Lower leg skin (tissue), 3 donors: Measurements from ENCODE around the gene THAP4.

ENCODE experiments used
- POLR2A ChIP-seq, 2 donors: fragments of 450-650 bp; IDR thresholded peaks; one replicate each; pipeline ENCODE4 v1.6.1; 2016 to 2017; ENCODE audit warnings: antibody characterized with exemption in 2 of 2, mild to moderate bottlenecking in 1 of 2, moderate library complexity in 1 of 2
- TF ChIP-seq, protein P1 (sequence below), 3 donors: fragments of 450-650 bp; IDR thresholded peaks; one replicate each; pipeline ENCODE4 v1.5.1; 2016; ENCODE audit warnings: antibody characterized with exemption in 3 of 3, mild to moderate bottlenecking in 3 of 3, moderate library complexity in 2 of 3

DNA sequence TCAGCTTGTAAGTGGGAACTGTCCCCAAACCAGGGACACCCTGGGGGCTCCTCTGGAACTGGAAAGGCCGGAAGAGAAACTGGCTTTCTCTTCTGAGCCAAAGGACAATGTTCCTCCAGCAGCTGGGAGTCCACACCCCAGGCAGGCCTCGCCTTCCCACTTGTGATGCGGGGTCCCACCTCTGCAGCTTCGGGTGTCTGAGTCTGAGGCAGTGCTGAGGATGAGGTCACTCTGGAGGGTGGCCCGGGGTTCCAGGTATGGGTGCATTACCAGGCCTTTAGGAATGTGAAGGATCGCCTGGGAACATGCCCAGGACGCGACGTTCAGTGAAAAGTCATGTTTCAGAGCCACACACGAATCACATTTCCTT lies 96.6 kb downstream of the THAP4 start:
- TF ChIP-seq, protein P1, sequence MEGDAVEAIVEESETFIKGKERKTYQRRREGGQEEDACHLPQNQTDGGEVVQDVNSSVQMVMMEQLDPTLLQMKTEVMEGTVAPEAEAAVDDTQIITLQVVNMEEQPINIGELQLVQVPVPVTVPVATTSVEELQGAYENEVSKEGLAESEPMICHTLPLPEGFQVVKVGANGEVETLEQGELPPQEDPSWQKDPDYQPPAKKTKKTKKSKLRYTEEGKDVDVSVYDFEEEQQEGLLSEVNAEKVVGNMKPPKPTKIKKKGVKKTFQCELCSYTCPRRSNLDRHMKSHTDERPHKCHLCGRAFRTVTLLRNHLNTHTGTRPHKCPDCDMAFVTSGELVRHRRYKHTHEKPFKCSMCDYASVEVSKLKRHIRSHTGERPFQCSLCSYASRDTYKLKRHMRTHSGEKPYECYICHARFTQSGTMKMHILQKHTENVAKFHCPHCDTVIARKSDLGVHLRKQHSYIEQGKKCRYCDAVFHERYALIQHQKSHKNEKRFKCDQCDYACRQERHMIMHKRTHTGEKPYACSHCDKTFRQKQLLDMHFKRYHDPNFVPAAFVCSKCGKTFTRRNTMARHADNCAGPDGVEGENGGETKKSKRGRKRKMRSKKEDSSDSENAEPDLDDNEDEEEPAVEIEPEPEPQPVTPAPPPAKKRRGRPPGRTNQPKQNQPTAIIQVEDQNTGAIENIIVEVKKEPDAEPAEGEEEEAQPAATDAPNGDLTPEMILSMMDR (IDR thresholded peaks at IDR 0.05), result no peak
- no peak for TF ChIP-seq POLR2A (IDR thresholded peaks at IDR 0.05)
